Measurements from ENCODE around the gene ODAD4. TPM values are rescaled to one million over a fixed set of nuclear protein-coding genes. Genes with fewer than 3 reads are reported as not detected.

The ODAD4 gene
- total RNA-seq, 1 donor from 2014 or later = 2.2 TPM

GRCh38 chr17:41970901-41971331, 40.5 kb downstream of the ODAD4 start:
- no peak for DNase-seq (ENCODE audit: low read depth)

DNA sequence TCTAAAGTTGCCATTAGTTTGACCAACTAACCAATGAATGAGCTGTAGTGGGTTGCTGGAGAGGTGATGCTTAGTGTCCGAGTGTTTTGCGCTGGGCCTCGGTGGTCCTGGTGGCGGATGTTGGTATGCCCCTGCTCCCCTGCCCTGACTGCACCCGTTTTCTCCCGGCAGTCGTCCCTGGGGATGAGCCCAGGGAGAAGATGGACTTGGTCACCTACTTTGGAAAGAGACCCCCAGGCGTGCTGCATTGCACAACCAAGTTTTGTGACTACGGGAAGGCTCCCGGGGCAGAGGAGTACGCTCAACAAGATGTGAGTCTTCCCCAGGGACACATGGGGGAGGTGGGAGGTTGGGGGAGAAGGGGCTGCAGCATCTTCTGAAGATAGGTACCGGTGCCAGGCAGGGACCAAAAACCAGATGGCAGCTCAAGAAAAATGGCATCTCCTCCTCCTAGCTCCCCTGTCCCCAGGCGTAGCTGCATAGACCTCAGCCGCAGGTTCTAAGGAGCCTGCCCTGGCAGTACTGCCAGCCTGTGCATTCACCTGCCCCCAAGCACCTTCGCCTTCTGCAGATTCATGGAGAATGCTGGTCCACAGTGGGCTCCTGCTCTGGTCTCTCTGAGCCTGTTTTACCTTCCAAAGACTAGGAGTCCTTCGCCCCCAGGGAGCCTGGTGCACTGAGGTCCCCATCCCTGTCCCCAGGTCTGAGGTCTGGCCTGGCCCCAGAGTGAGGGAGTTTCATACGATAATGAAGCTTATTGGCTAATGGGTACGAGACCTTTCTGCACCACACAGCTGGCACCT, 41.5 kb downstream of the ODAD4 start:
- no peak for DNase-seq (ENCODE audit: low read depth)

- DNase-seq (ENCODE audit: low read depth) = peak; percentile 88
These were observed 42.4 kb downstream of the ODAD4 start for GRCh38 chr17:41972571-41973407.

- no peak for DNase-seq (ENCODE audit: low read depth)
These were observed 43.0 kb downstream of the ODAD4 start for GRCh38 chr17:41973408-41973811.

DNA sequence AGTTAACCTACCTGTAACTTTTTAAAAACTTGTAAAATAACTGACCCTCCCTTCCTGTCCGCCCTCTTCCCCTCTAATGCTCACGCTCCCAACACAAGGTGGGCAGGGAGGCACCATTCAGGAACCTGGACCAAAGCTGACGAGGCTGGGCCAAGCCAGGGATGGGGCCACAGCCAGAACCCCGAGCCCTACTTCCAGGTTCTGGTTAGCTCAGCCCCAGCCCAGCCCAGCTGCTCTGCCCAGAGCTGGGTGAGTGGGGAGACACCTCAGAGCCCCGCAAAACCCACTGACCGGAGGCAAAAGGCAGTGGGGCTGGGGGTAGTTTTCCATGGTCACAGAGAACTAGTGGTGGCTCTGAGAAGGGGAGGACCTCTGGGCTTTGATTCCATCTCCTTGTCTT, 43.6 kb downstream of the ODAD4 start:
- DNase-seq (ENCODE audit: low read depth) = no peak

GRCh38 chr17:41974658-41975057, 44.2 kb downstream of the ODAD4 start:
- no peak for DNase-seq (ENCODE audit: low read depth)

- no peak for DNase-seq (ENCODE audit: low read depth)
These were observed 45.0 kb downstream of the ODAD4 start for GRCh38 chr17:41975099-41976083.

GRCh38 chr17:41976142-41976768, 45.8 kb downstream of the ODAD4 start:
- peak; percentile 30 for DNase-seq (ENCODE audit: low read depth)

DNA sequence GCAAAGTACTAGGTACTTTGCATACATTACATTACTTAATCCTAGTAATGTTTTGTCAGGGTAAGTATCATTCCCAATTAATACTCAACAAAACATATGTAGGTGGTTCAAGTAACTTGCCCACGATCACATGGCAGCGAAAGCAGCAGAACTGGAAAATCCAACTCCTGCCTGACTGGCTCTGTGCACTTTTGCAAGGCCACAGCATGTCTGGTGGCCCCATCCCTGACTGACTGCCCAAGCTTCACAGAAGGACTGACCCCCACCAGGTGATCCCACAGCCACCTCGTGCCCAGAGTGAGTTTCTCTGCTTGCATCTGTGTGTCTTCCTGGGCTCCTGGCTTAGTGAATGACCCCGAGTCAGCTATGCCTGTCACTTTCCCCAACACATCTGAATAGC, 47.6 kb downstream of the ODAD4 start:
- no peak for DNase-seq (ENCODE audit: low read depth)

- DNase-seq (ENCODE audit: low read depth) = peak; percentile 62
These were observed 51.8 kb downstream of the ODAD4 start for GRCh38 chr17:41982026-41982760.

GRCh38 chr17:41984454-41984853, 54.0 kb downstream of the ODAD4 start:
- DNase-seq (ENCODE audit: low read depth) = no peak

GRCh38 chr17:41985919-41986318, 55.5 kb downstream of the ODAD4 start:
- no peak for DNase-seq (ENCODE audit: low read depth)

GRCh38 chr17:41986634-41987033, 56.2 kb downstream of the ODAD4 start:
- DNase-seq (ENCODE audit: low read depth) = no peak

DNA sequence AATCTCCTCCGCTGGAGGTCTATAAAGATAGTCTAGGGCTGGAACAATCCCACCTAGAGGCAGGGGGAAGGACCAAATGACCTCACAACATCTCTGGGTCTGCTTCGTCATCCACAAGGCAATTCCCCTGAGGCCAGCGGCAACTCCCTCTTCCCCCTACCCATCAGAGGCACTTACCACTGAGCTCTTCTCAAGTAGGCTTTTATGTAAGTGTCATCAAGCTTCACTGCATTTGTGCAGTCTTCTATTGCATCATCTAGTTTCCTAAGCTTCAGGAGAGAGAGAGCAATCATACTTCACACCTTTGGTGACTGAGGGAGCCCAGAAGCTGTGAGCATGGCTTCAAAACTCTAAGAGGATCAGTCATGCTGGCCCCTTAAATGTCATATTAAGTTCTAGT, 57.2 kb downstream of the ODAD4 start:
- DNase-seq (ENCODE audit: low read depth) = peak; percentile 40

- DNase-seq (ENCODE audit: low read depth) = no peak
These were observed 58.0 kb downstream of the ODAD4 start for GRCh38 chr17:41988418-41988817.

GRCh38 chr17:41989702-41990419, 59.4 kb downstream of the ODAD4 start:
- DNase-seq (ENCODE audit: low read depth) = no peak

DNA sequence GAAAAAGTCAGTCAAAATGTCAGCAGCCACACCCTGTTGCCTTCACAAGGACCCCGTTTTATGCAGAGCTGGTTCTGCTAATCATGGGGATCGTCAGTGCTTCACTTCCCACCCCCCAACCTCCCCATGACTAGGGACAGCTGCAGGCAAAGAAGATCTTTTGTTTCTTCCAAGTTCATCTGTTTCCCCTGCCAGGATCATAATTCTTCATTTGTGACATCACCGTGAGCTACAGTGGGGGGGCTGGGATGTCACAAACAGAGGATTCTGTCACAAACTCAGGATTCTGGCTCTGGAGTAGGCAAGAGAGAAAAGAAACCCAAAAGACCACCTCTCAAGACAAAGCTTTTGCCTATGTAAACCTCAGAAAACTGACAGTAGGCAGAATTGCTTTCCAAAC, 62.2 kb downstream of the ODAD4 start:
- no peak for DNase-seq (ENCODE audit: low read depth)

DNA sequence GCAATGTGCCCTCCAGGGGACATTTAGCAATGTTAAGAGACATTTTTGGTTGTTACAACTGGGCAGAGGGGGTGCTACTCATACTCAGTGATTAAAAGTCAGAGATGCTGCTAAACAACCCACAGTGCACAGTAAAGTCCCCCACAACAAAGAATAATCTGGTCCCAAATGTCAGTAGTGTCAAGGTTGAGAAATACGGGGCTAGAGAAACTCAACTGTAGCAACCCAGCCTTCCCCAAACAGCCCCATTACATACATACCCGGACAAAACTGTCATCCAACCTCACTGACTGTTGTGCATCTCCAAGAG, 66.4 kb downstream of the ODAD4 start:
- no peak for DNase-seq (ENCODE audit: low read depth)

GRCh38 chr17:41998497-41998896, 68.1 kb downstream of the ODAD4 start:
- no peak for DNase-seq (ENCODE audit: low read depth)

Data from renal cortical epithelial cell (primary cell).